Activated CD8-positive, alpha-beta T cell treated with anti-CD3 and anti-CD28 coated beads for 36 hours (primary cell): ENCODE results near the gene FAM81A. TPM values are rescaled to one million over a fixed set of nuclear protein-coding genes. Genes with fewer than 3 reads are reported as not detected.

Experiments used
- ATAC-seq: fragments of 200-7000 bp; cut with Tn5 transposase; one replicate; pipeline ENCODE4 v1.10.0; 2021; ENCODE audit warnings: mild to moderate bottlenecking, moderate library complexity
- CTCF ChIA-PET: fragments of 350-600 bp; sonication (Branson Sonifier 250); formaldehyde crosslinking; loops from one replicate; lab custom pipeline; 2021; ENCODE audit warnings: antibody characterized with exemption; lab: Charles Lee
- POLR2A ChIA-PET: fragments of 350-600 bp; sonication (Branson Sonifier 250); formaldehyde crosslinking; loops from one replicate; lab custom pipeline; 2021; ENCODE audit warnings: antibody characterized with exemption; lab: Charles Lee
- DNase-seq: peaks from one replicate; pipeline ENCODE4 v3.0.0-alpha.2; 2020
- H3K27ac Mint-ChIP-seq: one replicate; pipeline ENCODE4 v1.8.0; 2021; ENCODE audit warnings: mild to moderate bottlenecking, mixed read lengths
- H3K27me3 Mint-ChIP-seq: one replicate; pipeline ENCODE4 v1.8.0; 2021; ENCODE audit warnings: mixed read lengths
- H3K36me3 Mint-ChIP-seq: one replicate; pipeline ENCODE4 v1.8.0; 2021; ENCODE audit warnings: low read depth, mixed read lengths
- H3K4me1 Mint-ChIP-seq: one replicate; pipeline ENCODE4 v1.8.0; 2021; ENCODE audit warnings: low read depth, mixed read lengths
- H3K4me3 Mint-ChIP-seq: one replicate; pipeline ENCODE4 v1.8.0; 2021; ENCODE audit warnings: mild to moderate bottlenecking, moderate library complexity, mixed read lengths
- H3K9me3 Mint-ChIP-seq: one replicate; pipeline ENCODE4 v1.8.0; 2021; ENCODE audit warnings: mixed read lengths
- intact Hi-C: fragments of 100-400 bp; cut with micrococcal nuclease; formaldehyde crosslinking; loops from one replicate; pipeline ENCODE4 v1.10.0; 2022
- total RNA-seq, 2 experiments: library from RNA; stranded (reverse); gene quantifications; one replicate each; pipeline ENCODE4 v1.2.3, GENCODE V29; 2021
- TF ChIP-seq, protein P1 (sequence below): fragments of 200-600 bp; IDR thresholded peaks from one replicate; pipeline ENCODE4 v1.8.0; 2022; ENCODE audit warnings: antibody characterized with exemption, mild to moderate bottlenecking

Gene FAM81A
- total RNA-seq, 2 experiments from 2014 or later: 1.2 to 1.5 TPM

DNA sequence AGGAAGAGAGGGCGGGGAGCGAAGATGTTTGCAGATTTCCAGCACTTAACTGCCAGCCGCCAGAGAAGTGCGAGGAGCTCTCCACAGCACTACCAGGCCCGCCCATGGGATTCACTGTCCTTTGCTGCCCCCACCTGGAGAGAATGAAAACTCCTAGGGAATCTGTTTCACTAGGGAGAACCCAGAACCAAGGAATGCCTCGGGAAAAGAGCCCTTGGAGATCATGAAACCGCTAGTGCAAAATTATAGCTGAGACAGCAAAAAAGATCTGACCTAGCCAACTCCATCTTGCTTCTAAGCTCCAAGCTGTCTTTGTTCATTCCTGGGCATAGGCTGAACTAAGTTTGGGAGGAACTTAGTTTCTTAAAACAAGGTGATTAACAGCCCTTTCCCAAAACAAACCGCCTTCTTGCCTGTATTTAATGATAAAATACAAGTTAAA, 91.0 kb downstream of the FAM81A start:
- Mint-ChIP-seq H3K4me3 (no peak overlapping the region), H3K36me3 (no peaks in the 10 kb centered on the region), H3K27me3 (no peaks in the 10 kb centered on the region), H3K9me3 (no peaks in the 10 kb centered on the region), H3K27ac (no peak overlapping the region), H3K4me1 (peaks cover 13% of the 10 kb centered on the region)
- POLR2A ChIA-PET: interaction anchor here (1.0 kb wide), 2 partner anchors 12 to 229 kb away, joined by 3 read pairs; no protein-coding TSS in a partner anchor
- CTCF ChIA-PET: interaction anchor here (0.6 to 3.8 kb wide), 56 partner anchors 9 to 1302 kb away, joined by 3 to 38 read pairs (median 4); partner anchors contain the start of gene GCNT3
- DNase-seq (peak; percentile 79), ATAC-seq (peak; percentile 87)
- intact Hi-C loops: no loop called here
- TF ChIP-seq, protein P1, sequence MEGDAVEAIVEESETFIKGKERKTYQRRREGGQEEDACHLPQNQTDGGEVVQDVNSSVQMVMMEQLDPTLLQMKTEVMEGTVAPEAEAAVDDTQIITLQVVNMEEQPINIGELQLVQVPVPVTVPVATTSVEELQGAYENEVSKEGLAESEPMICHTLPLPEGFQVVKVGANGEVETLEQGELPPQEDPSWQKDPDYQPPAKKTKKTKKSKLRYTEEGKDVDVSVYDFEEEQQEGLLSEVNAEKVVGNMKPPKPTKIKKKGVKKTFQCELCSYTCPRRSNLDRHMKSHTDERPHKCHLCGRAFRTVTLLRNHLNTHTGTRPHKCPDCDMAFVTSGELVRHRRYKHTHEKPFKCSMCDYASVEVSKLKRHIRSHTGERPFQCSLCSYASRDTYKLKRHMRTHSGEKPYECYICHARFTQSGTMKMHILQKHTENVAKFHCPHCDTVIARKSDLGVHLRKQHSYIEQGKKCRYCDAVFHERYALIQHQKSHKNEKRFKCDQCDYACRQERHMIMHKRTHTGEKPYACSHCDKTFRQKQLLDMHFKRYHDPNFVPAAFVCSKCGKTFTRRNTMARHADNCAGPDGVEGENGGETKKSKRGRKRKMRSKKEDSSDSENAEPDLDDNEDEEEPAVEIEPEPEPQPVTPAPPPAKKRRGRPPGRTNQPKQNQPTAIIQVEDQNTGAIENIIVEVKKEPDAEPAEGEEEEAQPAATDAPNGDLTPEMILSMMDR: peak; percentile 93

DNA sequence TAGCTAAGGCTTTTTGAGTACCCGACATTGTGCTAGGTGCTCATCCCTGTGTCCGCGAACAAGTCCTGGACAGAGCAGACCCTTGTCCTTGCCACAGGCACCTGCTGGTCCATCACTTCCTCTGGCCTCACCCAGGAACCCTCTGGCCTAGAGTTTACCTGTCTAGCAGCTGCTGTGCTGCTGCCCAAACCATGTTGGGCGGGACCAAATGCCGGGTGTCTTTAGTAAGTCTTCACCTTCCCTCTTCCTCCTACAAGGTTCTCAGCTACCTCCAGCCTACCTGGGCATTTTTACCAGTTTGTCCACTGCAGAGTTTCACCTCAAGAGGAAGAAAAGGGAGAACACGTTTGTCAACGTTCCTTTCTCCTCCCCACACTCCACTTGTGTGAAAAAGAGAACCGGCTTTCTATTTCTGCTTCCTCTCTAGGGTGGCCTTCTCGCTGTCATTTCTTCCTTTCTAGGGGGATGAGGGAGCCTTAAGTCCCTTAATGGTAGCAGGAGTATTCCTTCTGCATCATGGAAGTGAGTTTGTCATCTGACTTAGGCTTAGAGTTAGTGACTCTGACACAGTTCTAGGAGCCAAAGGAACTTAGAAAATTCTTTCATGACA, 93.2 kb downstream of the FAM81A start:
- no peaks in the 10 kb centered on the region for H3K36me3 Mint-ChIP-seq
- ChIA-PET CTCF (interaction anchor here (0.8 to 3.8 kb wide), 7 partner anchors 16 to 111 kb away, joined by 3 to 38 read pairs (median 6); no protein-coding TSS in a partner anchor), POLR2A (no interaction called here)
- intact Hi-C loops: loop anchor here (5.0 kb wide), 1 partner anchor 91 kb away; no protein-coding TSS in a partner anchor
- no peak for ATAC-seq
- no peak overlapping the region for H3K4me3 Mint-ChIP-seq
- H3K27me3 Mint-ChIP-seq: no peaks in the 10 kb centered on the region
- no peak overlapping the region for H3K27ac Mint-ChIP-seq
- peaks cover 6% of the 10 kb centered on the region for H3K4me1 Mint-ChIP-seq
- DNase-seq: no peak
- H3K9me3 Mint-ChIP-seq: no peaks in the 10 kb centered on the region
- TF ChIP-seq, protein P1: no peak

DNA sequence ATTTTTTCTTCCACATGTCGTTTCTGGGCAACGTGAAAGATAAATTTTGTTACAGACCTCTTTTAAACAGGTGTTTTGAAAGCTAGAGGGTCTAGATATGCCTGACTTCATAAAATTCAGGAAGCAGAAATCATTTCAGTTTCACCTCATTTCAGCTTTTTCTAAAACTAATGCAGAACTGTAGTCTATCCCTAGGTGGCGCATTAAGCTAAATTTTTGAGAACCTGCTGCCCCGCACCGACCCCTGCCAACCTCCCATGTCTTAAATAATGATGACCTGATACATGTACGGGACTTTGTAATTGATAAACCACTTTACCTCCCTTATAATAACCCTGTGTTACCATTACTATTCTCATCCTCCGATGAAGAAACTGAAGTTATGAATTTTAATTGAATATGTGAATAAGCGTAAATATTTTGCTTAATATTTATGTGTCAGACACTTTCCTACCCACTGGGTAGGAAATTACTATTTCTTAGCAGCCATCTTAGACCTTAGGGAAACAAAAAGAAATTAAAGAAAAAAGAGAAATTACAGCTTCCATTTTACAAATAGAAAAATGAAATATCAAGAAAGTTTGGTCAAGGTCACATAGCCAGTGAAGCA, 94.9 kb downstream of the FAM81A start:
- H3K4me1 Mint-ChIP-seq: peaks cover 6% of the 10 kb centered on the region
- POLR2A ChIA-PET: interaction anchor here (0.6 to 1.2 kb wide), 3 partner anchors 14 to 112 kb away, joined by 3 to 4 read pairs (median 4); no protein-coding TSS in a partner anchor
- TF ChIP-seq, protein P1: peak; percentile 81
- CTCF ChIA-PET: interaction anchor here (0.6 to 3.7 kb wide), 46 partner anchors 9 to 1441 kb away, joined by 3 to 26 read pairs (median 4); partner anchors contain the start of genes FAM81A and GTF2A2
- ATAC-seq: peak; percentile 65
- no peaks in the 10 kb centered on the region for H3K27me3 Mint-ChIP-seq
- H3K4me3 Mint-ChIP-seq: no peak overlapping the region
- no peaks in the 10 kb centered on the region for H3K36me3 Mint-ChIP-seq
- intact Hi-C loops: loop anchor here (5.0 kb wide), 1 partner anchor 89 kb away; no protein-coding TSS in a partner anchor
- DNase-seq: peak; percentile 56
- no peak overlapping the region for H3K27ac Mint-ChIP-seq
- no peaks in the 10 kb centered on the region for H3K9me3 Mint-ChIP-seq

DNA sequence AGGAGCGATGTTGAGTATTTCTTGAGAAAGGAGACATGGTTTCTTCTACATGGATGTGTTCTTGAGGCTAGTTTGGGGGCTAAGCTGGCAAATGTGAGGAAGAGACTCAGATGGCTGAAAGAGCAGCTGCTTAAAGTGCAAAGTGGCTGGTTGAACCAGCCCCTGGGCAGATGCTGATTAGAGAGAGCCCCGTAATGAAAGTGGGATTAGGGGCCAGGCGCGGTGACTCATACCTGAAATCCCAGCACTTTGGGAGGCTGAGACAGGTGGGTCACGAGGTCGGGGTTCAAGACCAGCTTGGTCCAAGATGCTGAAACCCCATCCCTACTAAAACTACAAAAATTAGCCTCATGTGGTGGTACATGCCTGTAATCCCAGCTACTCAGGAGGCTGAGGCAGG, 98.6 kb downstream of the FAM81A start:
- no peak for ATAC-seq
- H3K27me3 Mint-ChIP-seq: no peaks in the 10 kb centered on the region
- POLR2A ChIA-PET: no interaction called here

More for the DNA sequence above, 98.6 kb downstream of the FAM81A start:
- peaks cover 4% of the 10 kb centered on the region for H3K4me1 Mint-ChIP-seq
- no peak overlapping the region for H3K27ac Mint-ChIP-seq
- H3K9me3 Mint-ChIP-seq: no peaks in the 10 kb centered on the region
- TF ChIP-seq, protein P1: no peak
- no peaks in the 10 kb centered on the region for H3K36me3 Mint-ChIP-seq
- intact Hi-C loops: no loop called here
- DNase-seq: no peak
- CTCF ChIA-PET: interaction anchor here (1.1 to 1.4 kb wide), 3 partner anchors 51 to 227 kb away, joined by 3 read pairs; no protein-coding TSS in a partner anchor
- H3K4me3 Mint-ChIP-seq: no peak overlapping the region
